OCI-LY7 (cell line): ENCODE results near the gene DNAH9.

Experiments used
- EZH2phosphoT487 ChIP-seq: fragments of 200-600 bp; sonication (generic); IDR thresholded peaks from 2 replicates; pipeline ENCODE4 v1.6.1; 2018; ENCODE audit warnings: low read depth, borderline replicate concordance, mild to moderate bottlenecking, mixed run types, antibody characterized with exemption, low read length, moderate library complexity, mixed read lengths
- TF ChIP-seq, protein P1 (sequence below): fragments of 200-600 bp; sonication (generic); conservative IDR thresholded peaks from 2 replicates; pipeline ENCODE4 v1.5.1; 2014; ENCODE audit warnings: mild to moderate bottlenecking, antibody characterized with exemption, low read length, moderate library complexity, mixed read lengths

DNA sequence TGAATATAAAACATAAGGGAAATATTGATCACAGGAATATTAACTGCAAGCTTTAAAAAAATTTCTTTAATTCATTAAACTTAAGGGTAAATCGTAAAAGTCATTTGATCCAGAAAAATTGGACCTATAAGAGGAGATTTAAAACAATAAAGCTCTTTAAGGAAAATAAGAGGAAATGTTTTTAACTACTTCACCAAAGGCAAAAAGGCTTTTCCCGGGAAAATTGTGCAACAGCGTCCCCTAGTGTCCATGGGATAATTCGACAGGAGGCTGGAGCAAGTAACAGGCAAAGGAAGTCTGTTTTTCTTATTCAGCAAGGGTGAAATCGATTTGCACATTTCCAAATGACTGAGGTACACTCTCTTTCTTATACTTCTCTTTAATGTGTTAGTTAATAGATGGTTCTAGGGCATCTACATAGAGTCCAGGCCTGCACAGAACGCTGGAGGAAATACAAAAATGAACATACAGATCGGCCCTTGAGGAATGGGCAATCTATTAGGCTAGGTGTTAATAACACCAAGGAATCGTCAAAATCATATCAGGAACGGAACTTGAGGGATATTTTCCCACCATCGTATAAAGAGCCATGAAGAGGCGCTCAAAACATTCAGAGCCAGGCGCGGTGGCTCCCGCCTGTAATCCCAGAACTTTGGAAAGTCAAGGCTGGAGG lies 337.6 kb downstream of the DNAH9 start:
- TF ChIP-seq, protein P1, sequence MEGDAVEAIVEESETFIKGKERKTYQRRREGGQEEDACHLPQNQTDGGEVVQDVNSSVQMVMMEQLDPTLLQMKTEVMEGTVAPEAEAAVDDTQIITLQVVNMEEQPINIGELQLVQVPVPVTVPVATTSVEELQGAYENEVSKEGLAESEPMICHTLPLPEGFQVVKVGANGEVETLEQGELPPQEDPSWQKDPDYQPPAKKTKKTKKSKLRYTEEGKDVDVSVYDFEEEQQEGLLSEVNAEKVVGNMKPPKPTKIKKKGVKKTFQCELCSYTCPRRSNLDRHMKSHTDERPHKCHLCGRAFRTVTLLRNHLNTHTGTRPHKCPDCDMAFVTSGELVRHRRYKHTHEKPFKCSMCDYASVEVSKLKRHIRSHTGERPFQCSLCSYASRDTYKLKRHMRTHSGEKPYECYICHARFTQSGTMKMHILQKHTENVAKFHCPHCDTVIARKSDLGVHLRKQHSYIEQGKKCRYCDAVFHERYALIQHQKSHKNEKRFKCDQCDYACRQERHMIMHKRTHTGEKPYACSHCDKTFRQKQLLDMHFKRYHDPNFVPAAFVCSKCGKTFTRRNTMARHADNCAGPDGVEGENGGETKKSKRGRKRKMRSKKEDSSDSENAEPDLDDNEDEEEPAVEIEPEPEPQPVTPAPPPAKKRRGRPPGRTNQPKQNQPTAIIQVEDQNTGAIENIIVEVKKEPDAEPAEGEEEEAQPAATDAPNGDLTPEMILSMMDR = peak; percentile 96
- no peak for TF ChIP-seq EZH2phosphoT487
